NCI-H1436 treated with DMSO at 0.1 percent for 48 hours (cell line): ENCODE measurements around the gene BTNL2.
"Not testable (repeated sequence)": the region's sequence is repeated elsewhere in the genome, so short reads cannot be mapped to it uniquely, and the experiment has no call there.

Experiments
- DNase-seq: peaks from one replicate; lab custom pipeline; 2025; lab: John Stamatoyannopoulos, UW

Gene BTNL2

GRCh38 chr6:32367644-32368043 is 39.3 kb downstream of the BTNL2 start:
- DNase-seq: no peak

- DNase-seq: not testable (repeated sequence)
Measured at GRCh38 chr6:32359225-32359624, 47.8 kb downstream of the BTNL2 start.

- not testable (repeated sequence) for DNase-seq
Measured at GRCh38 chr6:32358548-32358947, 48.4 kb downstream of the BTNL2 start.

GRCh38 chr6:32355018-32355417 is 52.0 kb downstream of the BTNL2 start:
- DNase-seq: no peak

GRCh38 chr6:32353348-32353747 is 53.6 kb downstream of the BTNL2 start:
- no peak for DNase-seq
